ENCODE measurements around the gene SMPD4.

- TF ChIP-seq MLX (CRISPR knock-in tag; conservative IDR thresholded peaks at IDR 0.05): no peak
- TF ChIP-seq TRIM24 (IDR thresholded peaks at IDR 0.05): no peak
- TF ChIP-seq CTCFL (IDR thresholded peaks at IDR 0.05; ENCODE audit: borderline replicate concordance, insufficient read depth, low read depth, low read length, poor library complexity, severe bottlenecking): no peak
- no peak for TF ChIP-seq POLR2A (conservative IDR thresholded peaks at IDR 0.05)
- TF ChIP-seq CTCF (IDR thresholded peaks at IDR 0.05 in 2 of 3, conservative IDR thresholded peaks at IDR 0.05 in 1 of 3; ENCODE audit: insufficient read depth in 2 of 3, low read depth in 1 of 3, low read length in 3 of 3): no peak
- TF ChIP-seq PBX2 (CRISPR knock-in tag; IDR thresholded peaks at IDR 0.05; ENCODE audit: low read depth): no peak
- no peak for TF ChIP-seq PBX2 (tag; conservative IDR thresholded peaks at IDR 0.05; ENCODE audit: low read depth)
- no peak for TF ChIP-seq CHD2 (IDR thresholded peaks at IDR 0.05; ENCODE audit: low read depth, low read length)
- no peak for TF ChIP-seq JUND (IDR thresholded peaks at IDR 0.05; ENCODE audit: borderline replicate concordance, low read depth, low read length)
- TF ChIP-seq JUND (tag; IDR thresholded peaks at IDR 0.05; ENCODE audit: borderline replicate concordance, low read depth, low read length): no peak
- TF ChIP-seq ZNF76 (CRISPR knock-in tag; IDR thresholded peaks at IDR 0.05; ENCODE audit: borderline replicate concordance): no peak
These were observed 4.0 kb upstream of the SMPD4 start for GRCh38 chr2:130185436-130185835.
